ENCODE data around the gene TMEM209.
"Not testable (repeated sequence)": the region's sequence is repeated elsewhere in the genome, so short reads cannot be mapped to it uniquely, and the experiment has no call there.

TMEM209 gene

GRCh38 chr7:130207033-130207432 is 1.8 kb upstream of the TMEM209 start:
- peaks cover 4 to 16% of the 10 kb centered on the region in 2 donors for H3K4me1 Mint-ChIP-seq

GRCh38 chr7:130201796-130202195 is 3.4 kb downstream of the TMEM209 start:
- Mint-ChIP-seq H3K27me3 (no peaks in the 10 kb centered on the region), H3K4me1 (peaks cover 9 to 20% of the 10 kb centered on the region in 2 donors), H3K36me3 (peaks cover 32 to 38% of the 10 kb centered on the region in 2 donors), H3K4me3 (no peak overlapping the region), H3K9me3 (no peaks in the 10 kb centered on the region), H3K27ac (peak overlapping the region; percentile 28)
- DNase-seq (no peak), ATAC-seq (replicated peaks) (no peak)

More at GRCh38 chr7:130207033-130207432, 1.8 kb upstream of the TMEM209 start:
- DNase-seq = no peak
- no peaks in the 10 kb centered on the region for H3K9me3 Mint-ChIP-seq
- H3K36me3 Mint-ChIP-seq = peaks cover 13% of the 10 kb centered on the region in 2 donors
- no peak for ATAC-seq (replicated peaks)
- no peak overlapping the region for H3K27ac Mint-ChIP-seq
- H3K27me3 Mint-ChIP-seq = peaks cover 2 to 4% of the 10 kb centered on the region in 2 donors
- no peak overlapping the region for H3K4me3 Mint-ChIP-seq

GRCh38 chr7:130197094-130197493 is 8.1 kb downstream of the TMEM209 start:
- ATAC-seq (replicated peaks) (no peak), DNase-seq (no peak)
- H3K9me3 Mint-ChIP-seq = no peaks in the 10 kb centered on the region
- peaks cover 5% of the 10 kb centered on the region in 2 donors for H3K4me1 Mint-ChIP-seq
- no peak overlapping the region for H3K4me3 Mint-ChIP-seq
- H3K36me3 Mint-ChIP-seq = peaks cover 28 to 40% of the 10 kb centered on the region in 2 donors
- no peak overlapping the region for H3K27ac Mint-ChIP-seq
- no peaks in the 10 kb centered on the region for H3K27me3 Mint-ChIP-seq

- no peaks in the 10 kb centered on the region for H3K9me3 Mint-ChIP-seq
- no peak overlapping the region for H3K4me3 Mint-ChIP-seq
- H3K4me1 Mint-ChIP-seq = peaks cover under 1 to 1% of the 10 kb centered on the region in 2 donors
- DNase-seq = no peak
- no peak overlapping the region for H3K27ac Mint-ChIP-seq
- peaks cover 23 to 37% of the 10 kb centered on the region in 2 donors for H3K36me3 Mint-ChIP-seq
- ATAC-seq (replicated peaks) = no peak
- no peaks in the 10 kb centered on the region for H3K27me3 Mint-ChIP-seq
These were observed 8.7 kb downstream of the TMEM209 start for GRCh38 chr7:130196476-130196875.

- DNase-seq (no peak), ATAC-seq (replicated peaks) (no peak)
- no peaks in the 10 kb centered on the region for H3K27me3 Mint-ChIP-seq
- H3K9me3 Mint-ChIP-seq = no peaks in the 10 kb centered on the region
- no peak overlapping the region for H3K27ac Mint-ChIP-seq
- no peaks in the 10 kb centered on the region for H3K4me1 Mint-ChIP-seq
- H3K4me3 Mint-ChIP-seq = no peak overlapping the region
- peaks cover 19 to 38% of the 10 kb centered on the region in 2 donors for H3K36me3 Mint-ChIP-seq
These were observed 9.8 kb downstream of the TMEM209 start for GRCh38 chr7:130195396-130195795.

GRCh38 chr7:130191791-130192190 is 13.4 kb downstream of the TMEM209 start:
- no peak overlapping the region for H3K4me3 Mint-ChIP-seq
- DNase-seq (no peak), ATAC-seq (replicated peaks) (no peak)
- H3K4me1 Mint-ChIP-seq = peaks cover 3 to 9% of the 10 kb centered on the region in 2 donors
- no peak overlapping the region for H3K27ac Mint-ChIP-seq
- peaks cover 27 to 45% of the 10 kb centered on the region in 2 donors for H3K36me3 Mint-ChIP-seq
- H3K9me3 Mint-ChIP-seq = no peaks in the 10 kb centered on the region
- H3K27me3 Mint-ChIP-seq = no peaks in the 10 kb centered on the region

GRCh38 chr7:130189343-130189742 is 15.9 kb downstream of the TMEM209 start:
- Mint-ChIP-seq H3K36me3 (peaks cover 30 to 45% of the 10 kb centered on the region in 2 donors), H3K4me3 (no peak overlapping the region), H3K4me1 (peaks cover 3 to 9% of the 10 kb centered on the region in 2 donors), H3K27ac (no peak overlapping the region), H3K9me3 (no peaks in the 10 kb centered on the region), H3K27me3 (no peaks in the 10 kb centered on the region)
- DNase-seq (no peak), ATAC-seq (replicated peaks) (no peak)

GRCh38 chr7:130187360-130187759 is 17.8 kb downstream of the TMEM209 start:
- Mint-ChIP-seq H3K36me3 (peaks cover 27 to 34% of the 10 kb centered on the region in 2 donors), H3K4me1 (peaks cover 5 to 9% of the 10 kb centered on the region in 2 donors), H3K27ac (no peak overlapping the region), H3K9me3 (no peaks in the 10 kb centered on the region), H3K4me3 (no peak overlapping the region), H3K27me3 (no peaks in the 10 kb centered on the region)
- ATAC-seq (replicated peaks) (no peak), DNase-seq (no peak)

- H3K4me3 Mint-ChIP-seq; H3K9me3 Mint-ChIP-seq; ATAC-seq (replicated peaks); DNase-seq; H3K4me1 Mint-ChIP-seq; H3K27me3 Mint-ChIP-seq; H3K27ac Mint-ChIP-seq: not testable (repeated sequence)
- peaks cover 32 to 34% of the 10 kb centered on the region in 2 donors for H3K36me3 Mint-ChIP-seq
These were observed 20.9 kb downstream of the TMEM209 start for GRCh38 chr7:130184349-130184748.

GRCh38 chr7:130182990-130183389 is 22.2 kb downstream of the TMEM209 start:
- Mint-ChIP-seq H3K36me3 (peaks cover 30 to 34% of the 10 kb centered on the region in 2 donors), H3K9me3 (no peaks in the 10 kb centered on the region), H3K27me3 (no peaks in the 10 kb centered on the region), H3K27ac (no peak overlapping the region), H3K4me3 (no peak overlapping the region), H3K4me1 (peaks cover 6 to 9% of the 10 kb centered on the region in 2 donors)
- ATAC-seq (replicated peaks) = peak in 1 of 2 donors; percentile 33
- DNase-seq = no peak

GRCh38 chr7:130181263-130181605 is 24.0 kb downstream of the TMEM209 start:
- peaks cover 0 to 4% of the 10 kb centered on the region in 2 donors for H3K4me1 Mint-ChIP-seq
- no peak overlapping the region for H3K27ac Mint-ChIP-seq
- H3K36me3 Mint-ChIP-seq = peaks cover 30 to 34% of the 10 kb centered on the region in 2 donors
- H3K27me3 Mint-ChIP-seq = no peaks in the 10 kb centered on the region
- no peak for ATAC-seq (replicated peaks)
- DNase-seq = no peak
- no peaks in the 10 kb centered on the region for H3K9me3 Mint-ChIP-seq
- no peak overlapping the region for H3K4me3 Mint-ChIP-seq

- peaks cover 30 to 34% of the 10 kb centered on the region in 2 donors for H3K36me3 Mint-ChIP-seq
- DNase-seq (no peak), ATAC-seq (replicated peaks) (peak in 1 of 2 donors; percentile 22)
- H3K4me3 Mint-ChIP-seq = no peak overlapping the region
- no peaks in the 10 kb centered on the region for H3K9me3 Mint-ChIP-seq
- peaks cover 0 to 4% of the 10 kb centered on the region in 2 donors for H3K4me1 Mint-ChIP-seq
- no peaks in the 10 kb centered on the region for H3K27me3 Mint-ChIP-seq
- H3K27ac Mint-ChIP-seq = no peak overlapping the region
These were observed 24.5 kb downstream of the TMEM209 start for GRCh38 chr7:130180571-130181262.

- Mint-ChIP-seq H3K4me3 (no peak overlapping the region), H3K27me3 (no peaks in the 10 kb centered on the region), H3K36me3 (peaks cover 32 to 33% of the 10 kb centered on the region in 2 donors), H3K9me3 (no peaks in the 10 kb centered on the region), H3K27ac (no peak overlapping the region), H3K4me1 (peaks cover 0 to 4% of the 10 kb centered on the region in 2 donors)
- DNase-seq = no peak
- ATAC-seq (replicated peaks) = no peak
These were observed 25.6 kb downstream of the TMEM209 start for GRCh38 chr7:130179631-130180030.

- H3K4me3 Mint-ChIP-seq = no peak overlapping the region
- peaks cover 33 to 36% of the 10 kb centered on the region in 2 donors for H3K36me3 Mint-ChIP-seq
- H3K27ac Mint-ChIP-seq = no peak overlapping the region
- H3K4me1 Mint-ChIP-seq = peaks cover 0 to 3% of the 10 kb centered on the region in 2 donors
- ATAC-seq (replicated peaks) (no peak), DNase-seq (no peak)
- no peaks in the 10 kb centered on the region for H3K27me3 Mint-ChIP-seq
- no peaks in the 10 kb centered on the region for H3K9me3 Mint-ChIP-seq
These were observed 27.0 kb downstream of the TMEM209 start for GRCh38 chr7:130178251-130178650.

GRCh38 chr7:130174237-130174959 is 30.8 kb downstream of the TMEM209 start:
- H3K4me1 Mint-ChIP-seq = no peaks in the 10 kb centered on the region

More at GRCh38 chr7:130174237-130174959, 30.8 kb downstream of the TMEM209 start:
- DNase-seq (no peak), ATAC-seq (replicated peaks) (no peak)
- Mint-ChIP-seq H3K27ac (no peak overlapping the region), H3K36me3 (peaks cover 32 to 35% of the 10 kb centered on the region in 2 donors), H3K27me3 (no peaks in the 10 kb centered on the region), H3K4me3 (no peak overlapping the region), H3K9me3 (no peaks in the 10 kb centered on the region)

Data from stimulated activated naive B cell treated with anti-CD40 and anti-IgM and Interleukin-4, amounts not matched to agents 10 μg/mL and 1 μg/mL and 100 μg/mL, for 72 hours (primary cell).